CD4-positive, alpha-beta T cell (primary cell): ENCODE measurements around the gene PCID2. TPM values are rescaled to one million over a fixed set of nuclear protein-coding genes. Genes with fewer than 3 reads are reported as not detected.

Experiments
- ATAC-seq: fragments of 200-7000 bp; cut with Tn5 transposase; one replicate; pipeline ENCODE4 v1.10.0; 2022; ENCODE audit warnings: mild to moderate bottlenecking; ENCODE audit not compliant: poor library complexity
- CTCF ChIA-PET: fragments of 350-600 bp; sonication (Branson Sonifier 250); formaldehyde crosslinking; loops from one replicate; lab custom pipeline; 2021; ENCODE audit warnings: antibody characterized with exemption, inconsistent platforms; lab: Charles Lee
- POLR2A ChIA-PET: fragments of 350-600 bp; sonication (Branson Sonifier 250); formaldehyde crosslinking; loops from one replicate; lab custom pipeline; 2021; ENCODE audit warnings: antibody characterized with exemption, inconsistent platforms; lab: Charles Lee
- DNase-seq, 14 experiments: peaks; one replicate each; pipeline ENCODE4 v3.0.0-alpha.2; 2013 to 2020; ENCODE audit warnings: mixed read lengths in 2 of 14
- H3K27ac ChIP-seq, 2 donors: one replicate each; pipeline versions ENCODE4 v1.5.1 to v1.7.0; 2013; ENCODE audit warnings: low read length in 2 of 2, low read depth in 1 of 2, mild to moderate bottlenecking in 1 of 2
- H3K27me3 ChIP-seq, 2 experiments: 1 replicate in 1 of 2; 2 replicates in 1 of 2; pipeline versions ENCODE4 v1.6.1 to v1.7.0; 2013; ENCODE audit warnings: low read length in 2 of 2, control low read depth in 1 of 2, mild to moderate bottlenecking in 1 of 2, moderate library complexity in 1 of 2; ENCODE audit not compliant: insufficient read depth in 2 of 2, control insufficient read depth in 1 of 2
- H3K36me3 ChIP-seq: one replicate; pipeline ENCODE4 v1.6.1; 2013; ENCODE audit warnings: low read length, control low read depth; ENCODE audit not compliant: insufficient read depth
- H3K4me1 ChIP-seq: one replicate; pipeline ENCODE4 v1.6.1; 2013; ENCODE audit warnings: low read length, control low read depth; ENCODE audit not compliant: insufficient read depth
- H3K4me3 ChIP-seq: one replicate; pipeline ENCODE4 v1.5.1; 2013; ENCODE audit warnings: mild to moderate bottlenecking, low read length, moderate library complexity
- H3K9me3 ChIP-seq, 2 experiments: 1 replicate in 1 of 2; 2 replicates in 1 of 2; pipeline versions ENCODE4 v1.6.1 to v1.7.0; 2013; ENCODE audit warnings: low read length in 2 of 2, mild to moderate bottlenecking in 2 of 2, control low read depth in 1 of 2, moderate library complexity in 1 of 2; ENCODE audit not compliant: control insufficient read depth in 1 of 2, insufficient read depth in 1 of 2
- H3K27ac Mint-ChIP-seq: one replicate; pipeline ENCODE4 v1.8.0; 2020; ENCODE audit warnings: mixed read lengths
- H3K27me3 Mint-ChIP-seq: one replicate; pipeline ENCODE4 v1.8.0; 2021; ENCODE audit warnings: mixed read lengths
- H3K36me3 Mint-ChIP-seq: one replicate; pipeline ENCODE4 v1.8.0; 2021; ENCODE audit warnings: low read depth, mixed read lengths
- H3K4me1 Mint-ChIP-seq: one replicate; pipeline ENCODE4 v1.8.0; 2021; ENCODE audit warnings: low read depth, mixed read lengths
- H3K4me3 Mint-ChIP-seq: one replicate; pipeline ENCODE4 v1.8.0; 2020; ENCODE audit warnings: mild to moderate bottlenecking, mixed read lengths
- H3K9me3 Mint-ChIP-seq: one replicate; pipeline ENCODE4 v1.8.0; 2020; ENCODE audit warnings: mixed read lengths
- CTCF ChIP-seq: fragments of 200-600 bp; IDR thresholded peaks from one replicate; pipeline ENCODE4 v1.8.0; 2022; ENCODE audit warnings: antibody characterized with exemption, mild to moderate bottlenecking
- intact Hi-C, 2 experiments: fragments of 100-400 bp; cut with DNase I in 1 of 2; cut with micrococcal nuclease in 1 of 2; formaldehyde crosslinking; loops; one replicate each; pipeline versions ENCODE4 v1.15.1 to v1.9.0; 2023 to 2025; cut with DNase I, micrococcal nuclease
- total RNA-seq, 174 experiments: library from RNA in 2 of 174; stranded (reverse) in 2 of 174; gene quantifications; one replicate each; pipeline ENCODE4 v1.2.3 and lab custom pipeline; 2021 to 2026

Gene PCID2
- total RNA-seq, 2 experiments from 2014 or later = 33.6 to 33.7 TPM

DNA sequence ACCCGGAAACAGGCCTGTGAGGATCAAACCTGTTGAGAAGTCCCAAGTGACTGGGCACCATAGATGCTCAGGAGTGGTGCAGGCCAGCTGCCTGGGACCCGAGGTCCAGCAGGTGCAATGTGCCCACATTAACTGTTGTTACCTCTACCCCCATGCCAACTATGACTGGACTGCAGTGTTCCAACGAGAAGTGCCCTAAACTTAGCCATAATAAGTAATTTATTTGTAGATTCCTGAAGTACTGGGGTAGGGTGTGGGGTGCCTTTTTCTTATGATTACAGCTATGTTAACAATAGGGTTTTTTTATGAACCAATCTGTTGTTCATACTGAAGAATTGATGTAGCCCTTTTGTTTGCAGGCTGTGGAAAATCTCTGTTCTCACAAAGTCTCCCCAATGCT, 10.1 kb upstream of the PCID2 start:
- no peak overlapping the region for H3K27ac Mint-ChIP-seq
- H3K36me3 ChIP-seq = peaks cover 49% of the 10 kb centered on the region
- no peak for ATAC-seq

GRCh38 chr13:113216254-113217048, 8.0 kb upstream of the PCID2 start:
- Histone ChIP-seq H3K27me3 (no peaks in the 10 kb centered on the region), H3K4me1 (peaks cover 51% of the 10 kb centered on the region), H3K27ac (no peak overlapping the region), H3K9me3 (no peaks in the 10 kb centered on the region), H3K36me3 (peaks cover 47% of the 10 kb centered on the region), H3K4me3 (no peak overlapping the region)
- intact Hi-C loops = no loop called here
- H3K9me3 Mint-ChIP-seq = no peaks in the 10 kb centered on the region
- ATAC-seq (no peak), DNase-seq (no peak)
- peaks cover 38% of the 10 kb centered on the region for H3K36me3 Mint-ChIP-seq
- no peak overlapping the region for H3K4me3 Mint-ChIP-seq
- H3K27ac Mint-ChIP-seq = no peak overlapping the region
- ChIA-PET CTCF (no interaction called here), POLR2A (interaction anchor here (0.6 kb wide), 1 partner anchor 12 kb away, joined by 3 read pairs; no protein-coding TSS in a partner anchor)
- H3K4me1 Mint-ChIP-seq = peaks cover 27% of the 10 kb centered on the region
- TF ChIP-seq CTCF = no peak
- no peaks in the 10 kb centered on the region for H3K27me3 Mint-ChIP-seq

More for the DNA sequence above, 10.1 kb upstream of the PCID2 start:
- ChIA-PET CTCF (interaction anchor here (0.8 kb wide), 1 partner anchor 10 kb away, joined by 3 read pairs; the partner anchor contains the start of gene PCID2), POLR2A (no interaction called here)
- H3K4me1 ChIP-seq = peaks cover 34% of the 10 kb centered on the region
- no peak for TF ChIP-seq CTCF
- H3K4me3 Mint-ChIP-seq = no peak overlapping the region
- DNase-seq = no peak
- H3K27me3 ChIP-seq = no peaks in the 10 kb centered on the region
- H3K9me3 ChIP-seq = no peaks in the 10 kb centered on the region
- no peaks in the 10 kb centered on the region for H3K9me3 Mint-ChIP-seq
- intact Hi-C loops = no loop called here
- H3K36me3 Mint-ChIP-seq = peaks cover 50% of the 10 kb centered on the region
- no peaks in the 10 kb centered on the region for H3K27me3 Mint-ChIP-seq
- peaks cover 18% of the 10 kb centered on the region for H3K4me1 Mint-ChIP-seq
- no peak overlapping the region for H3K27ac ChIP-seq
- H3K4me3 ChIP-seq = no peak overlapping the region

DNA sequence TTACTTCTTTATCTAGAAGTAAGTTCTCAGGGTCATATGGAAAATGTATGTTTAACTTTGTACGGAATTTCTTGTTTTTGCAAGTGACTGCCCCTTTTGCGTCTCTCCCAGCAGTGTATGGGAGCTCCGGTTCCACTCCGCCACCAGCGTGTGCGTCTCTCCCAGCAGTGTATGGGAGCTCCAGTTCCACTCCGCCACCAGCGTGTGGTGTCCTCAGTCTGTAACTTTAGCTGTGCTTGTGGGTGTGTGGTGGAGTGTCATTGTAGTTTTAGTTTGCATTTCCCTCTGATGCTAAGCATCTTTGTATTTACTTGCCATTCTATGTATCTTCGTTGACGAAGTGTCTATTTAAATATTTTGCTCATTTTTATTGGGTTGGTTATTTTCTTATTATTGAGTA, 3.3 kb upstream of the PCID2 start:
- H3K9me3 Mint-ChIP-seq = no peaks in the 10 kb centered on the region
- H3K36me3 Mint-ChIP-seq = peaks cover 37% of the 10 kb centered on the region
- no peaks in the 10 kb centered on the region for H3K27me3 ChIP-seq
- no peak overlapping the region for H3K27ac ChIP-seq
- POLR2A ChIA-PET = no interaction called here
- H3K9me3 ChIP-seq = no peaks in the 10 kb centered on the region
- no peak overlapping the region for H3K4me3 ChIP-seq
- no peaks in the 10 kb centered on the region for H3K27me3 Mint-ChIP-seq
- peaks cover 68% of the 10 kb centered on the region for H3K4me1 ChIP-seq
- TF ChIP-seq CTCF = no peak
- DNase-seq (peak in 2 of 14 experiments; percentile 27 to 46), ATAC-seq (no peak)
- peak overlapping the region; percentile 89 for H3K27ac Mint-ChIP-seq
- CTCF ChIA-PET = no interaction called here
- intact Hi-C loops = loop anchor here (2.0 kb wide), 2 partner anchors 243 to 269 kb away; partner anchors contain the start of gene MCF2L (in 2 of the 2)
- peaks cover 38% of the 10 kb centered on the region for H3K4me1 Mint-ChIP-seq
- peak overlapping the region; percentile 81 for H3K4me3 Mint-ChIP-seq
- H3K36me3 ChIP-seq = peaks cover 19% of the 10 kb centered on the region
